MM.1S (cell line): Measurements from ENCODE around the gene DDAH2.

Experiments used
- EZH2 ChIP-seq: fragments of 300-600 bp; sonication (generic); optimal IDR thresholded peaks from 2 replicates; pipeline ENCODE3; 2017; ENCODE audit warnings: low read depth, mild to moderate bottlenecking, antibody characterized with exemption, low read length, mixed read lengths
- TF ChIP-seq, protein P1 (sequence below): fragments of 300-600 bp; sonication (generic); IDR thresholded peaks from 2 replicates; pipeline ENCODE4 v1.5.1; 2016; ENCODE audit warnings: antibody characterized with exemption, low read length, mixed read lengths

DNA sequence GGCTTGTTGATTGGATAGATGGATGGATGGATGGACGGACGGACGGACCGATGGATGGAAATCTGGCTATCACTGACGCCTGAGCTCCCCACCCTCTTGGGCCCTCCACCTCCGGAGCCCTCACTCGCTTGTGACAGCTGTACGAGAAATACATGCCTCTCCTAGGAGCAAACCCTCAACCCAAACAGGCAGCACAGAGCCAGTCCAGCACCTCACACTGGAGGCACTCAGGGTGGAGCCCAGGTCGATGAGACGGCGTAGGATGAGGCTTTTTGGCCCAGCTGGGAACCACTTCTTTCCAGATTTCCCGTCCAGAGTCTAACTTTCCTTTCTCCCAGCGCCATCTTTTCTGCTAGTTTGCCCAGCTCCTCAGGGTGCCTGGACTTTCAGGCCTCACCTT is 45.5 kb downstream of the DDAH2 start:
- TF ChIP-seq, protein P1, sequence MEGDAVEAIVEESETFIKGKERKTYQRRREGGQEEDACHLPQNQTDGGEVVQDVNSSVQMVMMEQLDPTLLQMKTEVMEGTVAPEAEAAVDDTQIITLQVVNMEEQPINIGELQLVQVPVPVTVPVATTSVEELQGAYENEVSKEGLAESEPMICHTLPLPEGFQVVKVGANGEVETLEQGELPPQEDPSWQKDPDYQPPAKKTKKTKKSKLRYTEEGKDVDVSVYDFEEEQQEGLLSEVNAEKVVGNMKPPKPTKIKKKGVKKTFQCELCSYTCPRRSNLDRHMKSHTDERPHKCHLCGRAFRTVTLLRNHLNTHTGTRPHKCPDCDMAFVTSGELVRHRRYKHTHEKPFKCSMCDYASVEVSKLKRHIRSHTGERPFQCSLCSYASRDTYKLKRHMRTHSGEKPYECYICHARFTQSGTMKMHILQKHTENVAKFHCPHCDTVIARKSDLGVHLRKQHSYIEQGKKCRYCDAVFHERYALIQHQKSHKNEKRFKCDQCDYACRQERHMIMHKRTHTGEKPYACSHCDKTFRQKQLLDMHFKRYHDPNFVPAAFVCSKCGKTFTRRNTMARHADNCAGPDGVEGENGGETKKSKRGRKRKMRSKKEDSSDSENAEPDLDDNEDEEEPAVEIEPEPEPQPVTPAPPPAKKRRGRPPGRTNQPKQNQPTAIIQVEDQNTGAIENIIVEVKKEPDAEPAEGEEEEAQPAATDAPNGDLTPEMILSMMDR = no peak
- no peak for TF ChIP-seq EZH2
